GM21576 (cell line): ENCODE results near the gene DDX1.
"Not testable (repeated sequence)": the region's sequence is repeated elsewhere in the genome, so short reads cannot be mapped to it uniquely, and the experiment has no call there.

ENCODE experiments used
- ATAC-seq: cut with Tn5 transposase; IDR thresholded peaks from one replicate; pipeline ENCODE4 v1.9.1; 2021; ENCODE audit warnings: mild to moderate bottlenecking, moderate library complexity; ENCODE audit not compliant: unreplicated experiment

The DDX1 gene

GRCh38 chr2:15614545-15615300, 23.1 kb downstream of the DDX1 start:
- ATAC-seq = no peak

- ATAC-seq = no peak
Measured at GRCh38 chr2:15615301-15615920, 23.7 kb downstream of the DDX1 start.

- no peak for ATAC-seq
Measured at GRCh38 chr2:15616429-15616828, 24.8 kb downstream of the DDX1 start.

GRCh38 chr2:15616850-15617777, 25.4 kb downstream of the DDX1 start:
- ATAC-seq = no peak

- no peak for ATAC-seq
Measured at GRCh38 chr2:15617778-15618448, 26.2 kb downstream of the DDX1 start.

GRCh38 chr2:15618449-15618855, 26.8 kb downstream of the DDX1 start:
- ATAC-seq = no peak

GRCh38 chr2:15619076-15619475, 27.4 kb downstream of the DDX1 start:
- ATAC-seq = no peak

- no peak for ATAC-seq
Measured at GRCh38 chr2:15619510-15619909, 27.8 kb downstream of the DDX1 start.

- ATAC-seq = no peak
Measured at GRCh38 chr2:15619938-15620337, 28.3 kb downstream of the DDX1 start.

- ATAC-seq = no peak
Measured at GRCh38 chr2:15620340-15620739, 28.7 kb downstream of the DDX1 start.

- no peak for ATAC-seq
Measured at GRCh38 chr2:15620857-15621471, 29.3 kb downstream of the DDX1 start.

- not testable (repeated sequence) for ATAC-seq
Measured at GRCh38 chr2:15621472-15621870, 29.8 kb downstream of the DDX1 start.

- no peak for ATAC-seq
Measured at GRCh38 chr2:15622214-15622613, 30.5 kb downstream of the DDX1 start.

- no peak for ATAC-seq
Measured at GRCh38 chr2:15622614-15623480, 31.2 kb downstream of the DDX1 start.

GRCh38 chr2:15623481-15623796, 31.8 kb downstream of the DDX1 start:
- ATAC-seq = no peak

- ATAC-seq = no peak
Measured at GRCh38 chr2:15623898-15624541, 32.4 kb downstream of the DDX1 start.

GRCh38 chr2:15624903-15625302, 33.2 kb downstream of the DDX1 start:
- ATAC-seq = no peak

GRCh38 chr2:15625344-15626036, 33.8 kb downstream of the DDX1 start:
- no peak for ATAC-seq

- ATAC-seq = no peak
Measured at GRCh38 chr2:15626126-15626525, 34.5 kb downstream of the DDX1 start.
